CD4-positive, alpha-beta T cell treated with Interleukin-10 for 1 hour (primary cell): ENCODE results near the gene NOXRED1.
A peak's percentile ranks its signal among the peaks of the same experiment; 100 is the strongest.
"Not testable (repeated sequence)": the region's sequence is repeated elsewhere in the genome, so short reads cannot be mapped to it uniquely, and the experiment has no call there.

Experiments used
- DNase-seq: peaks from one replicate; pipeline ENCODE4 v3.0.0-alpha.2; 2020

The NOXRED1 gene

GRCh38 chr14:77423423-77423822 lies at the start of gene NOXRED1:
NOXRED1 (minus strand) TSS chr14:77423523; CDS start chr14:77422889, 634 bp downstream.
- no peak for DNase-seq

GRCh38 chr14:77470224-77470870 lies 47.0 kb upstream of the NOXRED1 start:
- no peak for DNase-seq

- DNase-seq: no peak
Observed at GRCh38 chr14:77469539-77469938, 46.2 kb upstream of the NOXRED1 start.

GRCh38 chr14:77469067-77469505 lies 45.8 kb upstream of the NOXRED1 start:
- DNase-seq: no peak

GRCh38 chr14:77467801-77468200 lies 44.5 kb upstream of the NOXRED1 start:
- DNase-seq: no peak

GRCh38 chr14:77459072-77459723 lies 35.9 kb upstream of the NOXRED1 start:
- DNase-seq: peak; percentile 70

- DNase-seq: peak; percentile 37
Observed at GRCh38 chr14:77458249-77458950, 35.1 kb upstream of the NOXRED1 start.

- peak; percentile 96 for DNase-seq
Observed at GRCh38 chr14:77457522-77458248, 34.4 kb upstream of the NOXRED1 start, which contains the start of the genes AHSA1 and VIPAS39. AHSA1 (plus strand) TSS chr14:77458093; CDS start chr14:77458190, 97 bp downstream. VIPAS39 (minus strand) TSS chr14:77457601; CDS start chr14:77454102, 3,499 bp downstream.

GRCh38 chr14:77457115-77457521 lies 33.8 kb upstream of the NOXRED1 start:
- DNase-seq: no peak

- no peak for DNase-seq
Observed at GRCh38 chr14:77455966-77456640, 32.8 kb upstream of the NOXRED1 start.

- no peak for DNase-seq
Observed at GRCh38 chr14:77442196-77442595, 18.9 kb upstream of the NOXRED1 start.

GRCh38 chr14:77439861-77440260 lies 16.5 kb upstream of the NOXRED1 start:
- DNase-seq: no peak

- DNase-seq: no peak
Observed at GRCh38 chr14:77438596-77438995, 15.3 kb upstream of the NOXRED1 start.

- no peak for DNase-seq
Observed at GRCh38 chr14:77436042-77436441, 12.7 kb upstream of the NOXRED1 start.

GRCh38 chr14:77426396-77426795 lies 3.1 kb upstream of the NOXRED1 start:
- DNase-seq: no peak

- no peak for DNase-seq
Observed at GRCh38 chr14:77424862-77425261, 1.5 kb upstream of the NOXRED1 start.

- no peak for DNase-seq
Observed at GRCh38 chr14:77421201-77421600, 2.1 kb downstream of the NOXRED1 start.

GRCh38 chr14:77416836-77417235 lies 6.5 kb downstream of the NOXRED1 start:
- no peak for DNase-seq

- not testable (repeated sequence) for DNase-seq
Observed at GRCh38 chr14:77416098-77416497, 7.2 kb downstream of the NOXRED1 start.

- not testable (repeated sequence) for DNase-seq
Observed at GRCh38 chr14:77415403-77416030, 7.8 kb downstream of the NOXRED1 start.

GRCh38 chr14:77409131-77409533 lies 14.2 kb downstream of the NOXRED1 start:
- no peak for DNase-seq

- DNase-seq: no peak
Observed at GRCh38 chr14:77407158-77407557, 16.2 kb downstream of the NOXRED1 start.
